ENCODE data around the gene APH1B. TPM values are rescaled to one million over a fixed set of nuclear protein-coding genes. Genes with fewer than 3 reads are reported as not detected.

The APH1B gene
- total RNA-seq, 1 experiment from 2014 or later, result 20.9 TPM

DNA sequence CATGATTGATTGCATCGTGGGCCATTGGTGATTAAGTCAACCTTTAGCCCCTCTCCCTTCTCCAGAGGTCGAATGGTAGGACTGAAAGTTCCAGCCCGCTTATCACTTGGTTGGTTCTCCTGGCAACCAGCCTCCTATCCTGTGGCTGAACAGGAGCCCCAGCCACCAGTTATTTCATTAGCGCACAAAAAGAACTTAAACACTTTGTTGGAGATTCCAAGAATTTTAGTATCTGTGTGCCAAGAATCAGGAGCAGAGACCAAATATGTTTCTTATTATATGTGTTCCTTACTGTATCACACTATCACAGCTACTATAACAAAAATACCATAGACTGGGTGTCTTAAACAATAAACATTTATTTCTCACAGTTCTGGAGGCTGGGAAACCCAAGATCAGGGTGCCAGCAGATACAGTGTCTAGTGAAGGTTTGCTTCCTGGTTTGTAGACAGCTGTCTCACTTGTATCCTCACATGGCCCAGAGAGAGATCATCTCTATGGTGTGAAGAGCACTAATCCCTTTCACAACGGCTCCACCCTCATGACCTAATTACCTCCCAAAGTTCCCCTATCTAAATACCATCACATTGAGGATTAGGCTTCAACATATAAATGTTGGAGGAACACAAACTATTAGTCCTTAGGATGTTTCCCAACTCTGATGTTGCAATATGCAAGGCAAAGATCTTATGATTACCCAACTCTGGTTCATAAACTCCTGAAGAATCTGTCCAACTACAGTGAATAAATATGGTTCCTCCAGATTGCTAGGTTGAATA lies 30.5 kb upstream of the APH1B start:
- Histone ChIP-seq H3K4ac (ENCODE audit: low read depth, low read length) (no peak overlapping the region), H4K91ac (ENCODE audit: insufficient read length, low read depth, low read length) (no peak overlapping the region), H4K20me1 (ENCODE audit: control insufficient read depth, insufficient read depth, insufficient read length) (no peaks in the 10 kb centered on the region), H2BK12ac (ENCODE audit: insufficient read length, low read depth, low read length) (no peak overlapping the region), H4K8ac (replicated peaks; ENCODE audit: insufficient read length, low read depth, low read length) (no peak overlapping the region), H3K9ac (ENCODE audit: extremely low read depth, insufficient read length, low read length) (no peak overlapping the region), H3K79me1 (ENCODE audit: insufficient read depth, low read depth, low read length, poor library complexity, severe bottlenecking) (no peaks in the 10 kb centered on the region), H3K23me2 (ENCODE audit: insufficient read length, low read depth, low read length, poor library complexity, severe bottlenecking) (no peaks in the 10 kb centered on the region), H3K56ac (ENCODE audit: insufficient read length, low read depth, low read length) (no peak overlapping the region), H2BK5ac (ENCODE audit: insufficient read length, low read length) (no peak overlapping the region), H2BK15ac (ENCODE audit: low read depth, low read length) (no peak overlapping the region), H2BK120ac (ENCODE audit: low read depth, low read length, poor library complexity, severe bottlenecking) (no peak overlapping the region), H3K9me3 (ENCODE audit: control insufficient read depth, low read depth, low read length) (no peaks in the 10 kb centered on the region), H3K27me3 (ENCODE audit: insufficient read depth, low read length) (no peaks in the 10 kb centered on the region; the same call in 1 of the 2 replicates), H3K23ac (ENCODE audit: insufficient read length, low read depth, low read length) (no peak overlapping the region), H4K5ac (ENCODE audit: insufficient read length, low read depth, low read length) (no peak overlapping the region), H2BK20ac (ENCODE audit: low read depth, low read length, poor library complexity, severe bottlenecking) (no peak overlapping the region), H3K14ac (ENCODE audit: insufficient read depth, low read length) (no peak overlapping the region), H3K79me2 (ENCODE audit: insufficient read depth, low read length) (no peaks in the 10 kb centered on the region), H3T11ph (ENCODE audit: low read length) (no peak overlapping the region), H3K27ac (ENCODE audit: insufficient read length, low read depth, low read length) (no peak overlapping the region), H2AFZ (ENCODE audit: low read length) (no peak overlapping the region), H3K4me1 (ENCODE audit: insufficient read depth, low read length) (no peaks in the 10 kb centered on the region), H2AK5ac (ENCODE audit: insufficient read length, low read length) (no peak overlapping the region), H3K4me2 (ENCODE audit: insufficient read depth, insufficient read length, low read length) (no peak overlapping the region), H3K18ac (ENCODE audit: insufficient read length, low read depth, low read length) (no peak overlapping the region)
- Mint-ChIP-seq H3K9me3 (peaks cover 14 to 19% of the 10 kb centered on the region in 2 experiments; a peak in 4 of 5 replicates), H3K4me1 (no peaks in the 10 kb centered on the region), H3K4me3 (no peak overlapping the region), H3K27ac (peak overlapping the region in 2 of 3 experiments; percentile 34 to 78; a peak in 2 of 7 replicates), H3K27me3 (ENCODE audit: low read depth) (no peaks in the 10 kb centered on the region), H3K36me3 (ENCODE audit: insufficient read depth in 1 of 3, low read depth in 3 of 3) (peaks cover 26 to 39% (median 34%) of the 10 kb centered on the region in 3 experiments)
- no CpG with 5 or more reads among the region's 5 CpGs for WGBS (ENCODE audit: extremely low coverage, insufficient read length, low lambda C conversion rate)
- no peak for DNase-seq
- no peak for TF ChIP-seq CTCF (conservative IDR thresholded peaks at IDR 0.05)
